Hippocampal formation (tissue), 2 donors: ENCODE measurements around the gene TGM3.
A peak's percentile ranks its signal among the peaks of the same experiment; 100 is the strongest.

Experiments
- DNase-seq, 2 donors: peaks; one replicate each; lab custom pipeline; 2025; lab: John Stamatoyannopoulos, UW

The TGM3 gene

DNA sequence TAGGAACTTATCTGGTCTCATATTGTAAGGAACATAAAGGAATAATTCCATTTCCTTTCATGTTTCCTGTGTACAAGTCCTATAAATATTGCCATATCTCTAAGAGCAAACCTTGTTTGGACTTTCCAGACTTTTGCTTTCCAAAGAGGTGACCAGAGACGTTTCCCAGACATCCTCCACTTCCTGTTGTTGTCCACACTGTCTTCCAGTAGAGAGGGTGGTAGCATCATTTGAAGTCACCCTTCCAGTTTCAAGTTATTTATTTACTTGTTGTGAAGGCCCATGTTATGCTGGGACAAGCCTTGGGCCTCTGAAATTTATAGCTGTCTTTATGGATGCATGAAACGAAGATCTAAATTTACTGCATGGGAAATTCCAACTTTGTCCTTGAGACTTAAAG, 10.6 kb upstream of the TGM3 start:
- no peak for DNase-seq

GRCh38 chr20:2285613-2286012, 10.2 kb upstream of the TGM3 start:
- no peak for DNase-seq

GRCh38 chr20:2287504-2287903, 8.3 kb upstream of the TGM3 start:
- no peak for DNase-seq

DNA sequence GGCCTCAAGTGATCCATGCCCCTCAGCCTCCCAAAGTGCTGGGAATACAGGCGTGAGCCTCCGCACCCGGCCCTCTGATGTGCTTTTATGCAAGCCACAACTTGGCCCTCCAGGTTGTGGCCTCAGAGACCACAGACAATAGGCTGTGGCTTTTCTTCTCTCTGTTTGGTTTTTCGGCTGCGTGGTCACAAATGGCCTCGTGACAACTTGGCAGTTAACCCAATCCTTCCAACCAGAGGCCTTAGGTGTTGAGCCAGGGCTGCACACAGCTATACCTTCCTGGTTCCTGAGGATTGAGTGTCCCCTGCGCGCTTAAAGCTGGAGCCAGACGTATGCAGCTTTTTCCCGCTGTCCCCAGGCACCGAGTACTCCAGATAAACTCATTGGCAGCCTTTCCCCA, 6.3 kb upstream of the TGM3 start:
- no peak for DNase-seq

- DNase-seq: no peak
Measured at GRCh38 chr20:2290486-2290885, 5.3 kb upstream of the TGM3 start.

DNA sequence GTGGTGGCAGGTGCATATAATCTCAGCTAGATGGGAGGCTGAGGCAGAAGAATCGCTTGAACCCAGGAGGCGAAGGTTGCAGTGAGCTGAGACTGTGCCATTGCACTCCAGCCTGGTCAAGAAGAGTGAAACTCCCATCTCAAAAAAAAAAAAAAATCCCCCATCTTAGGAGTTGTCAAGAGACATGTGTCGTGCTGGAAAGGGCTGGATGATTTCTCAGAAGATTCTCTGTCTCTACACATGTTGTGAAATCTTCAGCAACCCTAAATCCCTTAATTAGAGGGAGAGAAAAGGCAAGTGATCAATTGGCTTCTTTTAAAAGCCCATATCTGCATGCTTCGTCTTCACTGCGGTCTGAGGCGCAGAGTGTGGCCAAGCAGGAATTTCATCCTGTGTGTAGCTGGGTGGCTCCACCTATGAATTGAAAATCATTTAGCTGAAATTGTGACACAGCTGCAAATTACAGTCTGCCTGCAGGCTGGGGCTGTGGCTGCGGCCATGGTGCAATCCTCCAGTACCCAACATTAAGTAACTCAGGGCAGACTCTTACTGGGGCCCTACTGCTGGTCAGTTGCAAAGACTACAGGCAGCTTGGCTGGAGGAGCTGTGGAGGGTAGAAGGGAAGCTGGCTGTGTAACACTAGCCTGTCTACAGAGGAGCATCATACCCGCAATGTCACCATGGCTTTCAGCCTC, 3.2 kb upstream of the TGM3 start:
- no peak for DNase-seq

DNA sequence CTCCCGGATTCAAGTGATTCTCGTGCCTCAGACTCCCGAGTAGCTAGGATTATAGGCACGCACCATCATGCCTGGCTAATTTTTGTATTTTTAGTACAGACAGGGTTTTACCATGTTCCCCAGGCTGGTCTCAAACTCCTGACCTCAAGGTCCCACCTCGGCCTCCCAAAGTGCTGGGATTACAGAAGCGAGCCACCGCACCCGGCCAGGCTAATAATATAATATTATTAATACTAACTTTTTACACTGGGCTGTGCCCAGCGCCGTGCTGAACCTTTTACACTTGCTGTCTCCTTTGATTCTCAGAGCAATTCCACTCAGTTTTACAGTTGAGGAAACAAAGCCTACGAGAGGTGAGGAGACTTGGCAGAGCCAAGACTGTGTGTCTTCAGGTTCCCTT, 2.3 kb upstream of the TGM3 start:
- no peak for DNase-seq

- DNase-seq: no peak
Measured at GRCh38 chr20:2293971-2294370, 1.8 kb upstream of the TGM3 start.

- DNase-seq: no peak
Measured at GRCh38 chr20:2295286-2295685, 515 bp upstream of the TGM3 start.

DNA sequence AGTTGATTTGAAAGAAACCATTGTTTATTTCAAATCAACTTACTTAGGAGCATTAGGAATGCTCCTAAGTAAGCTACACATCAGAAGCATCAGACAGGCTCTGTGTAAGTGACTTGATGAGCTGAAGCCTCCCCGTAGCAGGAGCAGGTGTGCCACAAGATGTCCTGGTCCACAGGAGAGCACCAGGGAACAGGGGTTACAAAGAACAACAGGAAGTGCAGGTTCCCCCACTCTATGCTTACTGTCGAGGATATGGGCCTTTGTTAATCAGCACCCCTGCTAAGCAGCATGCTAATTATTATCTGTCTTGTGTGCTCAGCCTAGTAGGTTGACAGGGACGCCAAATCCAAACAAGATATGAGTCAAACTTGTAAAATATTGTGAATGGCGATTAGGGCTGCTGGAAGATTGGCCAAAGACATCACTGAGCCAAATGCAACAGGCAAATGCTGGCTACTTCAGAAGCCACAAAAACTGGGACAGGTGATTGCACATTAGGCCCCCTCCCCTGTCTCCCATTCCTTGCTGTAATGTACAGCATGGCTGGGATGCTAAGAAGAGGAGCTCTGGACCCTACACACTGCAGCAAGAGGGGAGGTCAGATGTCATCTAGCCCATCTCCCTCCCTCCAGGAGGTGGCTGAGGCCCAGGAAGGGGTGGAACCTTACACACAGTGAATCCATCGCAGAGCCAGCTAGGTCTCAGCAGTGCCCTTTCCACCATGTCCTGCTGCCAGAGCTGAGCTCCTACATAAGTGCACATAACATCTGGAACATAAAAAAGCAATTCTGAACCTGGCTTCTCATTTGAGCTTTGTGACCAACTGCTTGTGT, 939 bp downstream of the TGM3 start:
- no peak for DNase-seq

DNA sequence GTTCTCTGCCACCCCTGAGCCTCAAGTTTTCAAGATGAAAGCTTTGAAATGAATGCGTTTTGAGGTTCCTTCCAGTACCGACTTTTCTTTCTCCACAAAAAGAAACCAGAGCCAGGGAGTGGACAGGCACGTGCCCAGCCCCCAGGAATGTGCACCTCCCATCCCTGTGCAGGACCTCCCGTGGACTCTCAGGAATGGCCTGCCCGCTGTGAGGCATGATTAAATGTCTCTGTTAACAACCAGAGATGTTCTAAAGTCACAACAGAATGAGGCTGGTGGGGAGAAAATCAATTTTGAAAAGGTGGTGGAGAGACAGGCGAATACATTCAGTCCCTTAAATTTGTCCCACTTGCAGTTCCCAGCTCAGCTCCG, 1.5 kb downstream of the TGM3 start:
- DNase-seq: no peak

DNA sequence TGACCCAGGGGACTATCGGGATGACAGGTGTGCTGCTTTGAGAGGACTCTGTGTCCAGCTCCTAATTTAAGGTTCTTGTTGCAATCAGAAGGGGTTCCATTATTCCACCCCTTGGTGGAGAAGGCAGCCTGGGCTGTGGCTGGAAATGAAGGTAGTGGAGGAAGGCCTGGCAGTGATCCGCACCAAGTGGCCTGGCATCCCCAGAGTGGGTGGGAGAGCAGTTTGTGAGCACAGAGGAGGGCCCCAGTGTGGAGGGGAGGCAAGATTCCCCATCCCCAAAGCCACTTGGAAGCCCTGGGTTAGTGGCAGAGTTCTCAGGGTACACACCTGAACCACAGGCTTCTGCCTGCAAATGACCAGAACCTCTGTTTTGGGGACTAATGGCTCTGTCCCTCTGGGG, 2.3 kb downstream of the TGM3 start:
- DNase-seq: no peak

DNA sequence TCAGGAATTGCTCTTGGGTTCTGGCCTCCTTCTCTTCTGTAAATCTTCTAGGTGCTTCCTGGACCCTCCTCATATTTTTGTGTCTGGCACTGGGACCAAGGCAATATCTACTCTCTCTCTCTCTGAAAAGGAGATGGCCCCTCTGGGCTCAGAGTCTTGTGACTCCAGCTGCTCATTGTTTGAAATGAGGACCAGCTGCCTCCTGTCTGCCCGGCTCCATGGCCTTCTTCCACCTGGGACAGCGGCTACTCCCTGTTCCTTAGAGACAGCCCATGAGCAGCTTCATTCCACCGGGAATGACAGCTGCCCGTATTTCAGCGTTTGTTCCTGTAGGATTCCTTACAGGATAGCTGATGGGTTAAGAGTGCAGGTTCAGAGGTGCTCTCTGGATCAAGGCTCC, 2.9 kb downstream of the TGM3 start:
- no peak for DNase-seq

DNA sequence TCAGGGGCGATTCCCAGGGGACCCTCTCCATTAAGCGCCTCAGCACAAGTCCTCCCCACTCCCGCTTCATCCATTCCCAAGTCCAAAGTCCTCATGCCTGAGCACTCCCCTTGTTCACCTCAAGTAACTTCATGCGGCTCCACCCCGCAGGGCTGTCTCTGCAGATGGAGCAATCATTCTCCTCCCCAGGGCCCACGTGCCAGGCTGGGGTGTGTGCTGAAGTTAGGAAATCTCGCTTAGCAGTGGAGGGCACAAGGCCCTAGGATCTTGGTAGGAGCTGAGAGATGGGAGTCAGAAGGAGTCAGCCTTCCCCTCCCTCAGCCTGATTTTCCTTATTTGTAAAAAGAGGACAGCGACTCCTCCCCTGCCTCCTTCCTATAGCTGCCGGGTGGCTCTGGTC, 3.5 kb downstream of the TGM3 start:
- DNase-seq: no peak

- DNase-seq: no peak
Measured at GRCh38 chr20:2300002-2300401, 4.2 kb downstream of the TGM3 start.

DNA sequence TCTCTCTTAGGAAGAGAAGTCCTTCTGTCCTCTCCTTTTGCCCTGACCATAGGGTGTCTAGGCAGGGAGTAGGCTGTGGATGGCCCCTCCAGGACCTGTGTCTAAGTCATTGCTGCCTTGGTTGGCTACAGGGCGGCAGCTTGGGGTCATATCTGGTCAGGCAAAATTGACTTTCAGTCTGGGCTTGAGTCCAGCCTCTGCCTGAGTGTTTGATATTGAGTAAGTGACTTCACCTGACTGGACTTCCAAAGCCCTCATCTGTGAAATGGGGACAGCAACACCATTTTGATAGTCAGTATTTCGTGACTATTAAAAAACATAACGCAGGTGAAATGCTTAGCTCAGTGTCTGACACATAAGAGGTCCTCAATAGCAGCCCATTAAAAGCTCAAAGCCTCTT, 4.6 kb downstream of the TGM3 start:
- DNase-seq: no peak

DNA sequence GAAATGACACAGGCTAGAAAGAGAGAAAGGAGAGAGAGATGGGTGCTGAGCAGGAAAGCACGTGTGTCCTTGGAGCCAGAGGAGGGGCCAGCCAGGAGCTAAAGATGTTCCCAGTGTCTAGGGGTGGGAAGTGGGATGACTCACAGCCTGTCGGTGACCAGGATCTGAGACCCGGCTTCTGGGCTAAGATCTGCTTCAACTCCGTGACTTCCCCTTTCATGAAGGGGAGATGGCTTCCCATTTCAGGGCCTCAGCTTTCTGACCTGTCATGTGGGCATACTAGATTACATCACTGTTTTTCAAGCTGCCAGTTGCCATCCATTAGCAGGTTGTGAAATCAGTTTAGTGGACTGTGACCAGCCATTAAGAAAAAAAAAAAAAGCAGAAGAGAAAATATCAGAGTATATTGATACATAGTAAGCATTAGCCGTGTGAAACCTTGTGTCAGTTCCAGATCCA, 5.4 kb downstream of the TGM3 start:
- DNase-seq: peak in 1 of 2 donors; percentile 13

DNA sequence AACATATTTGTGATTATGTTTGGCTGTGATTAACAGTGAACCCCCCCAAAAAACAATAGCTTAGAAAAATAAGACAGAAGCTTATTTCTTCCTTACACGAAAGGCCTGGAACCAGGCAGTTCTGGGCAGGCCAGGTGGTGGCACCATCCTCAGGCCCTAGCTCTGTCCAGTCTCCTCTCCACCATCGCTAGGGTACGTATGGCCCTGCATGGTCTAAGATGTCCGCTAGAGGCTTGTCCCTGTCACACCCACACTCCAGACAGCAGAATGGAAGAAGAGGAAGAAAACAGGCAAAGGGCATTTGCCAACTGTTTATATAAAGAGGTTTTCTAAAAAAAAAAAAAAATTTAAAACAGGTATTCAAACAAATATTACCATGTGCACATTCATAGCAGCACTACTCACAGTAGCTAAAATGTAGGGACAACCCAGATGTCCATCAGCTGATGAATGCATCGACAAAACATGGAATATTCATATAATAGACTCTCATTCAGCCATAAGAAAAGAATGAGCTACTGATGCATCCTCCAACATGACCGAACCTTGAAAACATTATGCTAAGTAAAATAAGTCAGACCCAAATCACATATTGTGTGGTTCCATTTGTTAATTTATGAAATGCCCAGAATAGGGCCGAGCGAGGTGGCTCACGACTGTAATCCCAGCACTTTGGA, 6.7 kb downstream of the TGM3 start:
- no peak for DNase-seq

DNA sequence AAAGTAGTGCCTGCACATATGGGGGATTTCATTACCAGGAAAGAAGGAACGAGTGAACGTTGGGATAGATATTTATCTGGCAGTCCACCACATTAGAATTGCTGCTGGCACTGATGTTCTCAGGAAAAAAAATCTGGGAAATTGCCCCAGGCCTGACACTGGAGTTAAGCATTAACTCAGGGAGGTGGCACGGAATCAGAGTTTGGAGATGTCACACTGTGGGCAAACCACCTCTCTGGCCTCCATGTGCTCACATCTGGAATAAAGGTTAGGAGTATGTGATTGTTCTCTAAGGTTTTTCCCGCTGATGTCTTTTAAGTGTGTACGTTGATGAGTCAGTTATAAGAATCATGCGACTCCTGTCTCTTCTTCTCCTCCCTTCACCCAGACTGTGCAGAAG, 7.9 kb downstream of the TGM3 start:
- no peak for DNase-seq

DNA sequence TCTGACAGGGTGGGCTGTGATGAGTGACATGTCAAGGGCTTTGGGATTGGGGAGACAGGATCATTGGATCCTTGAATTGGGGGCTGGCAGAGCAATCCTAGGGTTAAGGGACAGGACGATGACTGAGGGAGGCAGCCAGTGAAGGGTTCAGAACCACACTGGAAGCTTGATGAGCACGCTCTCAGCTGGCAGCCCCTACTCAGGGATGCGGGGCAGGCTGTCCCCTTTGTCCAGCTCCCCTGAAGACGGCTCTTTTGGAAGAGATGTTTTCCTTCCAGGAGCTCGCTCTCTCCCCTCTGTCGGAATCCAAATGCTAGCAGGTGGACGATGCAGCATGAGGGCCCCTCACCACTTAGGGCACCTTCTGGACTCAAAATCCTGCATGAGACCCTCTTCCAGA, 8.4 kb downstream of the TGM3 start:
- DNase-seq: no peak

GRCh38 chr20:2305029-2305428, 9.2 kb downstream of the TGM3 start:
- no peak for DNase-seq

DNA sequence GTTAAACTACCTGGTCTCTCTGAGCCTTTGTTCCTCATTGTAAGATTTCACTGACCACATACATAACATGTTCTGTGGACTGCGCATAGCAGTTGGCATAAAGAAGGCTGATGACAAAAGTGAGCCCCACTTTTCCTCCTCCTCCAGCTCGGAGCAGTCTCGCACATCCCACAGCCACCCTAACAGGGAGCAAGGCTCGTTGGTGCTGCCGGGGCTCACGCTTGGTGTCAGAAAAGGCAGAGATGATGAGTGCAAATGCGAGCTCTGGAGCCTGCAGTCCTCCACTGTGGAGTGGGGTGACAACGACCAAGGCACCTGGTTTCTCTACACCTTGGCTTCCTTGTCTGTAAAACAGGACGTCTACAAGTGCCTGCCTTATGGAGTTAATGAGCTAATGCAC, 9.7 kb downstream of the TGM3 start:
- no peak for DNase-seq

GRCh38 chr20:2305946-2306345, 10.1 kb downstream of the TGM3 start:
- no peak for DNase-seq
